ENCODE measurements around the gene DLX2.

The DLX2 gene

GRCh38 chr2:172083628-172084394 is 18.9 kb downstream of the DLX2 start:
- no peak for ATAC-seq
- TF ChIP-seq PPARA (CRISPR knock-in tag; IDR thresholded peaks at IDR 0.05; ENCODE audit: borderline replicate concordance) (no peak), CREB5 (CRISPR knock-in tag; IDR thresholded peaks at IDR 0.05; ENCODE audit: low read depth) (no peak), PATZ1 (CRISPR knock-in tag; IDR thresholded peaks at IDR 0.05; ENCODE audit: borderline replicate concordance) (no peak), TSHZ2 (CRISPR knock-in tag; IDR thresholded peaks at IDR 0.05) (no peak), TOX (CRISPR knock-in tag; IDR thresholded peaks at IDR 0.05; ENCODE audit: borderline replicate concordance) (no peak), GLIS3 (CRISPR knock-in tag; IDR thresholded peaks at IDR 0.05) (no peak), ZFP3 (CRISPR knock-in tag; IDR thresholded peaks at IDR 0.05) (no peak)

- no peak for ATAC-seq
- TF ChIP-seq GLIS3 (CRISPR knock-in tag; IDR thresholded peaks at IDR 0.05) (no peak), ZNF565 (CRISPR knock-in tag; conservative IDR thresholded peaks at IDR 0.05; ENCODE audit: low read depth) (no peak), ZNF70 (CRISPR knock-in tag; IDR thresholded peaks at IDR 0.05) (no peak), CSDC2 (CRISPR knock-in tag; IDR thresholded peaks at IDR 0.05) (no peak)
Measured at GRCh38 chr2:172082944-172083627, 19.6 kb downstream of the DLX2 start.

GRCh38 chr2:172082105-172082943 is 20.4 kb downstream of the DLX2 start:
- TF ChIP-seq TCF4 (CRISPR knock-in tag; IDR thresholded peaks at IDR 0.05; ENCODE audit: borderline replicate concordance) (no peak), ZNF8 (CRISPR knock-in tag; IDR thresholded peaks at IDR 0.05) (no peak), POU6F1 (CRISPR knock-in tag; IDR thresholded peaks at IDR 0.05; ENCODE audit: borderline replicate concordance, low read depth) (no peak), CSDC2 (CRISPR knock-in tag; IDR thresholded peaks at IDR 0.05) (no peak), BACH2 (CRISPR knock-in tag; IDR thresholded peaks at IDR 0.05; ENCODE audit: borderline replicate concordance) (no peak)
- no peak for ATAC-seq

GRCh38 chr2:172081221-172082022 is 21.3 kb downstream of the DLX2 start:
- TF ChIP-seq CSRNP3 (CRISPR knock-in tag; IDR thresholded peaks at IDR 0.05) = no peak
- no peak for TF ChIP-seq ISL1 (CRISPR knock-in tag; IDR thresholded peaks at IDR 0.05)

More at GRCh38 chr2:172081221-172082022, 21.3 kb downstream of the DLX2 start:
- no peak for ATAC-seq
